Activated CD4-positive, alpha-beta memory T cell treated with anti-CD3 and anti-CD28 coated beads, Interleukin-2, amount 10 ng/mL, durations not matched to agents 7 days and 5 days (primary cell): ENCODE results near the gene LDLRAD4. TPM values are rescaled to one million over a fixed set of nuclear protein-coding genes. Genes with fewer than 3 reads are reported as not detected.

ENCODE experiments used
- CTCF ChIA-PET: fragments of 350-600 bp; sonication (Branson Sonifier 250); formaldehyde crosslinking; loops from one replicate; lab custom pipeline; 2021; ENCODE audit warnings: antibody characterized with exemption, inconsistent platforms; lab: Charles Lee
- POLR2A ChIA-PET: fragments of 350-600 bp; sonication (Branson Sonifier 250); formaldehyde crosslinking; loops from one replicate; lab custom pipeline; 2021; ENCODE audit warnings: antibody characterized with exemption; lab: Charles Lee
- DNase-seq: peaks from one replicate; pipeline ENCODE4 v3.0.0-alpha.2; 2020
- H3K27ac Mint-ChIP-seq: one replicate; pipeline ENCODE4 v1.8.0; 2021; ENCODE audit warnings: mild to moderate bottlenecking, mixed read lengths
- H3K27me3 Mint-ChIP-seq: one replicate; pipeline ENCODE4 v1.8.0; 2021; ENCODE audit warnings: mixed read lengths
- H3K36me3 Mint-ChIP-seq: one replicate; pipeline ENCODE4 v1.8.0; 2021; ENCODE audit warnings: low read depth, mixed read lengths
- H3K4me1 Mint-ChIP-seq: one replicate; pipeline ENCODE4 v1.8.0; 2021; ENCODE audit warnings: mixed read lengths
- H3K4me3 Mint-ChIP-seq: one replicate; pipeline ENCODE4 v1.8.0; 2021; ENCODE audit warnings: mild to moderate bottlenecking, mixed read lengths
- H3K9me3 Mint-ChIP-seq: one replicate; pipeline ENCODE4 v1.8.0; 2021; ENCODE audit warnings: mixed read lengths
- total RNA-seq, 2 experiments: library from RNA; stranded (reverse); gene quantifications; one replicate each; pipeline ENCODE4 v1.2.3, GENCODE V29; 2021

Gene LDLRAD4
- total RNA-seq, 2 experiments from 2014 or later, result 19.1 to 22.4 TPM

DNA sequence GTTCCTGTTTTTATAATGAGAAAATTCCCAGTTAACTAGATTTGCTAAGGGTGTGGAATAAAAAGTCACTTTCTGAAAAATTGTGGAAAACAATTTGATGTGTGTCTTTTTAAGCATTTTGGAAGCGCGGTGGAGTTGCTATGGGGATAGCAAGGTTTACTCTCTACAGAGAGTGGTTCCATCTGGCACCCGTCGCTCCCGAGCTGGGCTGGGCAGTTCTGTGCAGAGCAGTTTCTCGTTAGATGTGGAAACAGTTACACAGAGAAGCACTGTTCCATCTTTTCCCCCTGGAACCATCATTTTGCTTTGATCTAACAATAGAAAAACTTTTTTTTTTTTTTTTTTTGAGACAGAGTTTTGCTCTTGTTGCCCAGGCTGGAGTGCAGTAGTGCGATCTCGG, 17.4 kb downstream of the LDLRAD4 start:
- ChIA-PET POLR2A (no interaction called here), CTCF (no interaction called here)
- no peaks in the 10 kb centered on the region for H3K4me1 Mint-ChIP-seq
- H3K36me3 Mint-ChIP-seq, result no peaks in the 10 kb centered on the region
- H3K27ac Mint-ChIP-seq, result no peak overlapping the region
- DNase-seq, result no peak
- no peak overlapping the region for H3K4me3 Mint-ChIP-seq
- peaks cover 1% of the 10 kb centered on the region for H3K27me3 Mint-ChIP-seq
- H3K9me3 Mint-ChIP-seq, result no peaks in the 10 kb centered on the region

DNA sequence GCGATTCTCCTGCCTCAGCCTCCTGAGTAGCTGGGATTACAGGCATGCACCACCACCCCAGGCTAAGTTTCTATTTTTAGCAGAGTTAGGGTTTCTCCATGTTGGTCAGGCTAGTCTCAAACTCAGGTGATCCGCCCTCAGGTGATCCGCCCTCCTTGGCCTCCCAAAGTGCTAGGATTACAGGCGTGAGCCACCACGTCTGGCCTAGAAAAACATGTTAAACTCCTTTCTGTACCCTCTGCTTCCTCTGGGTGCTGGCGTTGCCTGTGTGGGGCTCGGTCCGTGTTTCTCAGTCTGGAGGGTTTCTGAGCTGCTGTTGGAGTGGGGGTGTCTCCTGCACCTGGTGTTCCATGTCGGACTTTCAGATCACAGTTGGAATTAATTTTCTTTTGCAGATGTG, 17.9 kb downstream of the LDLRAD4 start:
- H3K9me3 Mint-ChIP-seq, result no peaks in the 10 kb centered on the region
- no peak overlapping the region for H3K27ac Mint-ChIP-seq
- no peak for DNase-seq
- ChIA-PET POLR2A (no interaction called here), CTCF (no interaction called here)
- no peaks in the 10 kb centered on the region for H3K36me3 Mint-ChIP-seq
- H3K4me3 Mint-ChIP-seq, result no peak overlapping the region
- H3K4me1 Mint-ChIP-seq, result no peaks in the 10 kb centered on the region
- peaks cover 1% of the 10 kb centered on the region for H3K27me3 Mint-ChIP-seq

GRCh38 chr18:13237073-13237472, 18.5 kb downstream of the LDLRAD4 start:
- POLR2A ChIA-PET, result no interaction called here
- H3K4me1 Mint-ChIP-seq, result no peaks in the 10 kb centered on the region
- DNase-seq, result no peak
- no peaks in the 10 kb centered on the region for H3K9me3 Mint-ChIP-seq
- no peak overlapping the region for H3K27ac Mint-ChIP-seq
- CTCF ChIA-PET, result no interaction called here
- H3K4me3 Mint-ChIP-seq, result no peak overlapping the region
- peaks cover 1% of the 10 kb centered on the region for H3K27me3 Mint-ChIP-seq
- H3K36me3 Mint-ChIP-seq, result no peaks in the 10 kb centered on the region

DNA sequence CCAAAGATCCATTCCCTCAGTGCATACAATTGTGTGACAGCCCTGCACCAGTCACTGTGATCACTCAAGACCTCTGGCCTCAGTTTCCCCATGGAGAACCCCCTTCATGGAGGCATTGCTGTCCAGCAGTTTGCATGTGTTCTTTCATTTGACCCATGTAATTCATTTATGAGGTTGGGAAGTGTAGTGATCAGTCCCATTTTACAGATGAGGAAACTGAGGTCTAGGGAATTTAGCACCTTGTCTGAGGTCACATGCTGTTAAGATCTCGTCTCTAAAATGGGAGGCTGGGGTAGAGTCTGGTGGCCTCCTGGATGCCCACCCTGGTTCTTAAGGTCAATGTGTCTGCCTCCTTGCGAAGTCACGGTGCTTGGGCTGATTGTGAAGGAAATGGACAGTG, 19.1 kb downstream of the LDLRAD4 start:
- H3K27me3 Mint-ChIP-seq, result peaks cover 1% of the 10 kb centered on the region
- no peak for DNase-seq
- CTCF ChIA-PET, result no interaction called here
- POLR2A ChIA-PET, result no interaction called here
- H3K4me1 Mint-ChIP-seq, result no peaks in the 10 kb centered on the region
- no peak overlapping the region for H3K27ac Mint-ChIP-seq
- no peaks in the 10 kb centered on the region for H3K36me3 Mint-ChIP-seq
- H3K4me3 Mint-ChIP-seq, result no peak overlapping the region
- no peaks in the 10 kb centered on the region for H3K9me3 Mint-ChIP-seq

- CTCF ChIA-PET, result interaction anchor here (0.8 to 1.7 kb wide), 2 partner anchors 21 to 236 kb away, joined by 3 to 4 read pairs; no protein-coding TSS in a partner anchor
- POLR2A ChIA-PET, result no interaction called here
- H3K9me3 Mint-ChIP-seq, result no peaks in the 10 kb centered on the region
- no peaks in the 10 kb centered on the region for H3K4me1 Mint-ChIP-seq
- no peak overlapping the region for H3K27ac Mint-ChIP-seq
- no peaks in the 10 kb centered on the region for H3K36me3 Mint-ChIP-seq
- DNase-seq, result no peak
- peaks cover 1% of the 10 kb centered on the region for H3K27me3 Mint-ChIP-seq
- no peak overlapping the region for H3K4me3 Mint-ChIP-seq
These were observed 20.8 kb downstream of the LDLRAD4 start for GRCh38 chr18:13239171-13239956.

DNA sequence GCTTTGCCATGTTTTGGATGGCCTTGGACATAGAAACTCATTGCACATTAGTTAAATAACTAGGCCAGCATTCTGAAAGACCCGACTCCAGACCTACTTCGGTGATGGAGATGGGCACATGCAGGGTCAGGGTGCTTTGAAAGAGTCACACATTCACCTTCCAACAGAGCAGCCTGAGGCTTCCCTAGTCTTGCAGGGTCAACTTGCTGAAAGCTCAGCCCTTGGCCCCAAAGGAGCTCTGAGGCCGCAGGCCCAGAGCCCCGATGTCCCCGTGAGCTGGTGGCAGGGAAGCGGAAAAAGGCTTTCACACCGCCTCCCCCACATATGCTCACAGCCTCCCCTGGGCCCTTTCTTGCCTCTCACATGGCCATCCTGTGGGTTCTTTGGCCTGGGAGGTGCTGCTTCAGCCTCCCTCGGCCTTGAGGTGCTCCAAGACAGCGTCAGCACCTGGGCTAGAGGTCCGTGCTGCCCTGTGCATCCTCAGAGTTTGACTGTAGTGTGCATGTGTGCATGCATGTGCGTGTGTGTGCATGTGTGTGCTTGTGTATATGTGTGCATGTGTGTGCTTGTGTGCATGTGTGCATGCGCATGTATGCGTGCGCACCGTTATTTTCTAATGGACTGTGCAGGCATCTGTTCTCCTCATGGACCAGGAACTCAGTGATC, 21.6 kb downstream of the LDLRAD4 start:
- Mint-ChIP-seq H3K9me3 (no peaks in the 10 kb centered on the region), H3K27ac (no peak overlapping the region), H3K4me1 (no peaks in the 10 kb centered on the region), H3K36me3 (no peaks in the 10 kb centered on the region), H3K4me3 (no peak overlapping the region), H3K27me3 (peaks cover 1% of the 10 kb centered on the region)
- CTCF ChIA-PET, result interaction anchor here (1.7 kb wide), 1 partner anchor 22 kb away, joined by 4 read pairs; no protein-coding TSS in a partner anchor
- POLR2A ChIA-PET, result no interaction called here
- no peak for DNase-seq

DNA sequence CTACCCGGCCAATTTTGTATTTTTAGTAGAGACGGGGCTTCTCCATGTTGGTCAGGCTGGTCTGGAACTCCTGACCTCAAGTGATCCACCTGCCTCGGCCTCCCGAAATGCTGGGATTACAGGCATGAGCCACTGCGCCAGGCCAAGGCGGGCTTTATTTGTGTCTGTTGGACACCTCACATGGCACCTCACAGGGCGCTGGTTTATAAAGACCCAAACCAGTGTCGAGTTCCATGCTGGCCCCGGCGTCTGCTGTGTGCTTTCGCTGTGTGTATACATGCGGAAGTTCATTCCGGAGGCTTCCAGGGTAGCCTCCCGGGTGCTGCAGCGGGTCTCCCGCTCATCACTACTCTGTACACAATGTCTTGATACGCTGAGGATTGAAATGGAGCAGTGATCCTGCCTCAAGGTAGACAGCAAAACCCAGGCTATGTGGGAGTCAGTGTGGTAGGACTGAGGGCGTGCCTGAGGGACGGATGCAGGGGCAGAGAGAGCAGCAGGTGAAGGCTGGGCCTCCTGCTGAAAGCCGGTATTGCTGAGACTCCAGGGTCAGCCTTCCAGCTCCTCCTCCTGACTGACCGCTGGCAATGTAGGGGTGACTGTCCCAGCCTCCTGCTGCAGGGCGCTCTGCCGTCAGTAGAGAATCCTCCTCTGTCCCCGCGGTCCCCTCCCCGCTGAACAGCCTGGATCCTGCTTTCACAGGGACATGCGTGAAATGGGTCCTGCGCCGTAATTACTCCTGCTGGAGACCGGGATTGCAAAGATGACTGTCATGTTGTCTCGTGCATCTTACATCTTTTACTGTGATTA, 22.7 kb downstream of the LDLRAD4 start:
- Mint-ChIP-seq H3K4me1 (no peaks in the 10 kb centered on the region), H3K4me3 (no peak overlapping the region), H3K27ac (no peak overlapping the region), H3K9me3 (no peaks in the 10 kb centered on the region), H3K27me3 (no peaks in the 10 kb centered on the region), H3K36me3 (no peaks in the 10 kb centered on the region)
- POLR2A ChIA-PET, result interaction anchor here (0.6 kb wide), 1 partner anchor 13 kb away, joined by 3 read pairs; no protein-coding TSS in a partner anchor
- CTCF ChIA-PET, result no interaction called here
- no peak for DNase-seq

GRCh38 chr18:13241893-13242175, 23.3 kb downstream of the LDLRAD4 start:
- H3K36me3 Mint-ChIP-seq, result no peaks in the 10 kb centered on the region
- no peaks in the 10 kb centered on the region for H3K4me1 Mint-ChIP-seq
- CTCF ChIA-PET, result no interaction called here
- H3K9me3 Mint-ChIP-seq, result no peaks in the 10 kb centered on the region
- POLR2A ChIA-PET, result interaction anchor here (0.6 kb wide), 1 partner anchor 14 kb away, joined by 3 read pairs; no protein-coding TSS in a partner anchor
- no peaks in the 10 kb centered on the region for H3K27me3 Mint-ChIP-seq
- no peak for DNase-seq
- no peak overlapping the region for H3K27ac Mint-ChIP-seq
- H3K4me3 Mint-ChIP-seq, result no peak overlapping the region

- POLR2A ChIA-PET, result no interaction called here
- DNase-seq, result no peak
- Mint-ChIP-seq H3K4me1 (no peaks in the 10 kb centered on the region), H3K27me3 (no peaks in the 10 kb centered on the region), H3K9me3 (no peaks in the 10 kb centered on the region), H3K36me3 (no peaks in the 10 kb centered on the region), H3K4me3 (no peak overlapping the region), H3K27ac (no peak overlapping the region)
- CTCF ChIA-PET, result no interaction called here
These were observed 24.2 kb downstream of the LDLRAD4 start for GRCh38 chr18:13242797-13243196.

- ChIA-PET POLR2A (no interaction called here), CTCF (no interaction called here)
- no peak overlapping the region for H3K27ac Mint-ChIP-seq
- no peaks in the 10 kb centered on the region for H3K9me3 Mint-ChIP-seq
- H3K4me3 Mint-ChIP-seq, result no peak overlapping the region
- no peak for DNase-seq
- no peaks in the 10 kb centered on the region for H3K36me3 Mint-ChIP-seq
- no peaks in the 10 kb centered on the region for H3K4me1 Mint-ChIP-seq
- H3K27me3 Mint-ChIP-seq, result no peaks in the 10 kb centered on the region
These were observed 24.8 kb downstream of the LDLRAD4 start for GRCh38 chr18:13243363-13243762.

DNA sequence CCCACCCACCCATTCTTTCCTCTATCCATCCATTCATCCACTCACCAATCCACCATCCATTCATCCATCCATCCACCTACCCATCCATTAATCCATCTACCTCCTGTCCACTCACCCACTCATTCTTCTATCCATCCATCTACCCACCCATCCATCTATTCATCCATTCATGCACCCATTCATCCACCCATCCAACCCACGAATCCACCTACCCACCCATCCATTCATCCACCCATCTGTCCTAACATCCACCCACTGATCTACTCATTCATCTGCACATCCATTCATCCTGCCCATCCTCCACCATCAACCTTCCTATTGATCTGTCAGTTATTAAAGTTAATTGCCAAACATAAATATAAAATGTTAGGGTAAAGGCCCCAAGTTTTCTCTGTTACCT, 25.6 kb downstream of the LDLRAD4 start:
- Mint-ChIP-seq H3K36me3 (no peaks in the 10 kb centered on the region), H3K9me3 (no peaks in the 10 kb centered on the region), H3K4me1 (no peaks in the 10 kb centered on the region), H3K4me3 (no peak overlapping the region), H3K27me3 (no peaks in the 10 kb centered on the region), H3K27ac (no peak overlapping the region)
- ChIA-PET POLR2A (no interaction called here), CTCF (no interaction called here)
- no peak for DNase-seq

DNA sequence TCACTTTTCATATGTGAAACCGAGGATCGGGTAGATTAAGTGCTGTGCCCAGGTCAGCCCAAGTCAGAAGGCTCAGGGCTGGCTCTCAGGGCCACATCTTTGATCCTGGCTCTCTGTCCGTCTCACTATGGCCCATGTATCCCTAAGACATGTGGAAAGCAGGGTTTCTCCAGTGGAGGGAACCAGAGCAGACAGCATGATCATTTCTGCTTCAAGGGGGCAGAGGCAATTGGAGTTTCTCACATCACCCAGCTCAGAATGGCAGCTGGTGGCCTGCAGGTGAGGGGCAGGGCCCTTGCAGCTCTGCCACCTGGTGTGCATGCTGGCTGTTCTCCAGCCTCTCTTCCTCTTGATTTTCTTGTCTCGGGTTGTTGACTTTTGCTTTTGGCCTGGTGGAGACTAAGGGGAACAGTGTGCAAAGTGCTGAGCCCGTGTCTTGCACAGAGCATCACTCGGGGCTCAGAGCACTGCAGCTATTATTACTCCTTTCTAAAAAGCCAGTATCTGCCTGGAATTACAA, 27.0 kb downstream of the LDLRAD4 start:
- no peaks in the 10 kb centered on the region for H3K4me1 Mint-ChIP-seq
- ChIA-PET POLR2A (no interaction called here), CTCF (no interaction called here)
- no peak for DNase-seq
- peaks cover 4% of the 10 kb centered on the region for H3K27me3 Mint-ChIP-seq
- no peak overlapping the region for H3K4me3 Mint-ChIP-seq
- no peaks in the 10 kb centered on the region for H3K9me3 Mint-ChIP-seq
- H3K36me3 Mint-ChIP-seq, result no peaks in the 10 kb centered on the region
- no peak overlapping the region for H3K27ac Mint-ChIP-seq

- peaks cover 6% of the 10 kb centered on the region for H3K27me3 Mint-ChIP-seq
- CTCF ChIA-PET, result no interaction called here
- DNase-seq, result no peak
- H3K4me3 Mint-ChIP-seq, result no peak overlapping the region
- H3K9me3 Mint-ChIP-seq, result no peaks in the 10 kb centered on the region
- POLR2A ChIA-PET, result no interaction called here
- H3K27ac Mint-ChIP-seq, result no peak overlapping the region
- H3K4me1 Mint-ChIP-seq, result no peaks in the 10 kb centered on the region
- no peaks in the 10 kb centered on the region for H3K36me3 Mint-ChIP-seq
These were observed 27.6 kb downstream of the LDLRAD4 start for GRCh38 chr18:13246121-13246520.
